Mucosa of descending colon (tissue), 3 donors: ENCODE results near the gene GREB1. TPM values are rescaled to one million over a fixed set of nuclear protein-coding genes. Genes with fewer than 3 reads are reported as not detected.

ENCODE experiments used
- ATAC-seq: fragments of 200-7000 bp; cut with Tn5 transposase; one replicate; pipeline ENCODE4 v1.9.1; 2020; ENCODE audit warnings: mild to moderate bottlenecking, moderate library complexity
- DNase-seq, 3 donors: peaks; one replicate each; pipeline ENCODE4 v3.0.0-alpha.2; 2020
- H3K36me3 ChIP-seq: fragments of 200-600 bp; one replicate; pipeline ENCODE4 v1.8.0; 2021; ENCODE audit warnings: low read depth, mild to moderate bottlenecking
- H3K4me1 ChIP-seq: fragments of 200-600 bp; one replicate; pipeline ENCODE4 v1.8.0; 2021; ENCODE audit warnings: low read depth, mild to moderate bottlenecking
- H3K4me3 ChIP-seq: fragments of 200-600 bp; one replicate; pipeline ENCODE4 v1.8.0; 2021; ENCODE audit warnings: mild to moderate bottlenecking
- H3K9me3 ChIP-seq: fragments of 200-600 bp; one replicate; pipeline ENCODE4 v1.8.0; 2021; ENCODE audit warnings: mild to moderate bottlenecking
- CTCF ChIP-seq: fragments of 200-600 bp; IDR thresholded peaks from one replicate; pipeline ENCODE4 v1.8.0; 2022; ENCODE audit warnings: antibody characterized with exemption, mild to moderate bottlenecking
- intact Hi-C, 2 donors: fragments of 100-400 bp; cut with DNase I in 1 of 2; cut with micrococcal nuclease in 1 of 2; formaldehyde crosslinking; loops; one replicate each; pipeline versions ENCODE4 v1.11.0 to v1.11.1; 2022; cut with DNase I, micrococcal nuclease
- total RNA-seq, 3 donors: library from RNA; stranded (reverse); fragmentation: NEBNext Ultra II Directional in 2 of 3; extraction: Animal tissue kit (Norgen Biotek cat#: 25700) in 2 of 3; gene quantifications; one replicate each; pipeline versions ENCODE4 v1.2.1 to v1.2.4, GENCODE V29; 2021 to 2023
- donor health status: DM: no; HTN: no; CAD: no; lungs with moderate emphysema.
- donor health status: DM: no; HTN: no; CAD: no.
- donor health status: DM: no; HTN: yes; CAD: no.

GREB1 gene
- total RNA-seq, 3 donors from 2014 or later: 1.4 to 2.5 (median 1.6) TPM

DNA sequence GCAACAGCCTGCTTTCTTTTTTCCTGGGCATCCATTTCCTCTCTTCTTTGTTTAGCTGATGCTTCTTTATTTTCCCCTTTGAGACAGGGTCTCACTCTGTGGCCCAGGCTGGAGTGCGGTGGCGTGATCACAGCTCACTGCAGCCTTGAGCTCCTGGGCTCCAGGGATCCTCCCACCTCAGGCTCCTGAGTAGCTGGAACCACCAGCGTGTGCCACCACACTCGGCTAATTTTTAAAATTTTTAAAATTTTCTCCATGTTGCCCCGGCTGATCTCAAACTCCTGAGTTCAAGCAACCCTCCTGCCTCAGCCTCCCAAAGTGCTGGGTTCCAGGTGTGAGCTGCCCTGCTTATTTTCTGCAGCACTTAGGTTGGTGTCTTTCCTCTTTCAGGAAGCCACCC is 77.4 kb downstream of the GREB1 start:
- DNase-seq (no peak), ATAC-seq (no peak)
- no peak overlapping the region for H3K4me3 ChIP-seq
- no peaks in the 10 kb centered on the region for H3K36me3 ChIP-seq
- H3K9me3 ChIP-seq: no peaks in the 10 kb centered on the region
- TF ChIP-seq CTCF: no peak
- intact Hi-C loops: no loop called here
- no peaks in the 10 kb centered on the region for H3K4me1 ChIP-seq

DNA sequence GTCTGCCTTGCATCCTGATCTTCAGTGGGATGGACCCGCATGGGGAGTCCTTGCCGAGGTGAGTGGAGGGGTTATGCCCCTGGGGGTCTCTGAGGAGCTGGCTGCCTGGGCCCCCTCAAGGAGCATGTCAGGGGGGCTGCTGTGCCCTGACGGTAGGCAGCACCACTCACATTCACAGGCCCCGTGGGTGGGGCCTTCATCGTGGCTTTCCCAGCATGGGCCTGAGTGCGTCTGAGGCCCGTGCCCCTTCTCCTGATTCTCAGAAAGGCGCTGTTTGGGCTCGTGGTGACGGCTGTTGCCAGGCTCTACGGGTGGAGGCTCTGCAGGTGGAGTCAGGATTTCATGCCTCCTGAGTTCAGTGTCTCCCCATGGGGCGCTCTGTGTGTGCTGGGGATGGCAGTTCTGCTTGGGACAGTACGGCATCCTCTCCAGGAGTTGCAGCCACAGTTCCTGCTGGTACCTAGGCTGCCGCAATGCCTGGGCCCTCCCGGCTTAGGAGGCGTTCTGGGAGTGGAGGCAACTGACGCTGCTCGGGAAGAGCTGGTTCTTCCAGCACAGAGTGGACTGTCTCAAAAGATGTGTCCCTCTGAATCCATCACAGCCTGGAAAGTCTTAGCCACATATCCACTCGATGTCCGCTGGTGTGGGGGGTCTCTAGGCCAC is 78.8 kb downstream of the GREB1 start:
- TF ChIP-seq CTCF: no peak
- Histone ChIP-seq H3K36me3 (no peaks in the 10 kb centered on the region), H3K4me1 (no peaks in the 10 kb centered on the region), H3K4me3 (no peak overlapping the region), H3K9me3 (no peaks in the 10 kb centered on the region)
- intact Hi-C loops: no loop called here
- DNase-seq (no peak), ATAC-seq (no peak)

GRCh38 chr2:11613297-11613696 is 79.5 kb downstream of the GREB1 start:
- Histone ChIP-seq H3K9me3 (no peaks in the 10 kb centered on the region), H3K4me1 (no peaks in the 10 kb centered on the region), H3K4me3 (no peak overlapping the region), H3K36me3 (no peaks in the 10 kb centered on the region)
- DNase-seq (no peak), ATAC-seq (no peak)
- TF ChIP-seq CTCF: no peak
- intact Hi-C loops: no loop called here

DNA sequence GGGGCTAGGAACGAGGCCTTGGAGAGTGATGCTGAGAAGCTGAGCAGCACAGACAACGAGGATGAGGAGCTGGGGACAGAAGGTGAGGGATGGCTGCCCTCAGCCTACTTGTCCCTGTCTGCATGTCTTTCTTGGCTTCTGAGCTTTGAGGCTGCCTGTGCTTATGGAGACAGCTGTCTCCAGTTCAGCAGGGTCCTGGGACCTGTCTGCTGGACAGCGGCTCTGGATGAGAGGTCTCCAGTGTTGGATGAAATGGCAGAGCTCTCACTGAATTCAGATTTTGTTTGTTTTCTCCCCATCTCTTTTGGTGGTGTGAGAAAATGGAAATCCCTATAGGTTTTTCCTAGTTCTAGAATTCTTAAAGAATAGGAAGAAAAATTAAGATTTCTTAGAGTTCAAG is 81.4 kb downstream of the GREB1 start:
- H3K36me3 ChIP-seq: no peaks in the 10 kb centered on the region
- no peaks in the 10 kb centered on the region for H3K9me3 ChIP-seq
- ATAC-seq (no peak), DNase-seq (no peak)
- H3K4me1 ChIP-seq: no peaks in the 10 kb centered on the region
- no peak overlapping the region for H3K4me3 ChIP-seq
- no peak for TF ChIP-seq CTCF
- intact Hi-C loops: no loop called here

- Histone ChIP-seq H3K9me3 (no peaks in the 10 kb centered on the region), H3K4me3 (no peak overlapping the region), H3K36me3 (no peaks in the 10 kb centered on the region), H3K4me1 (no peaks in the 10 kb centered on the region)
- no peak for DNase-seq
- TF ChIP-seq CTCF: no peak
- no peak for ATAC-seq
- intact Hi-C loops: no loop called here
Observed at GRCh38 chr2:11616097-11616687, 82.3 kb downstream of the GREB1 start.
